22Rv1 (cell line): Measurements from ENCODE around the gene RPS3.

Experiments used
- H3K27ac ChIP-seq: fragments of 450-650 bp; 2 replicates; pipeline ENCODE4 v1.5.1; 2017
- ZFX ChIP-seq: fragments of 450-650 bp; IDR thresholded peaks from 2 replicates; pipeline ENCODE4 v1.6.1; 2017; ENCODE audit warnings: antibody characterized with exemption, borderline replicate concordance
- TF ChIP-seq, protein P1 (sequence below): fragments of 450-650 bp; IDR thresholded peaks from 2 replicates; pipeline ENCODE4 v1.5.1; 2017; ENCODE audit warnings: mild to moderate bottlenecking

RPS3 gene

GRCh38 chr11:75413864-75414263 is 14.5 kb downstream of the RPS3 start:
- H3K27ac ChIP-seq, result no peak overlapping the region
- TF ChIP-seq, protein P1, sequence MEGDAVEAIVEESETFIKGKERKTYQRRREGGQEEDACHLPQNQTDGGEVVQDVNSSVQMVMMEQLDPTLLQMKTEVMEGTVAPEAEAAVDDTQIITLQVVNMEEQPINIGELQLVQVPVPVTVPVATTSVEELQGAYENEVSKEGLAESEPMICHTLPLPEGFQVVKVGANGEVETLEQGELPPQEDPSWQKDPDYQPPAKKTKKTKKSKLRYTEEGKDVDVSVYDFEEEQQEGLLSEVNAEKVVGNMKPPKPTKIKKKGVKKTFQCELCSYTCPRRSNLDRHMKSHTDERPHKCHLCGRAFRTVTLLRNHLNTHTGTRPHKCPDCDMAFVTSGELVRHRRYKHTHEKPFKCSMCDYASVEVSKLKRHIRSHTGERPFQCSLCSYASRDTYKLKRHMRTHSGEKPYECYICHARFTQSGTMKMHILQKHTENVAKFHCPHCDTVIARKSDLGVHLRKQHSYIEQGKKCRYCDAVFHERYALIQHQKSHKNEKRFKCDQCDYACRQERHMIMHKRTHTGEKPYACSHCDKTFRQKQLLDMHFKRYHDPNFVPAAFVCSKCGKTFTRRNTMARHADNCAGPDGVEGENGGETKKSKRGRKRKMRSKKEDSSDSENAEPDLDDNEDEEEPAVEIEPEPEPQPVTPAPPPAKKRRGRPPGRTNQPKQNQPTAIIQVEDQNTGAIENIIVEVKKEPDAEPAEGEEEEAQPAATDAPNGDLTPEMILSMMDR, result no peak
- no peak for TF ChIP-seq ZFX

DNA sequence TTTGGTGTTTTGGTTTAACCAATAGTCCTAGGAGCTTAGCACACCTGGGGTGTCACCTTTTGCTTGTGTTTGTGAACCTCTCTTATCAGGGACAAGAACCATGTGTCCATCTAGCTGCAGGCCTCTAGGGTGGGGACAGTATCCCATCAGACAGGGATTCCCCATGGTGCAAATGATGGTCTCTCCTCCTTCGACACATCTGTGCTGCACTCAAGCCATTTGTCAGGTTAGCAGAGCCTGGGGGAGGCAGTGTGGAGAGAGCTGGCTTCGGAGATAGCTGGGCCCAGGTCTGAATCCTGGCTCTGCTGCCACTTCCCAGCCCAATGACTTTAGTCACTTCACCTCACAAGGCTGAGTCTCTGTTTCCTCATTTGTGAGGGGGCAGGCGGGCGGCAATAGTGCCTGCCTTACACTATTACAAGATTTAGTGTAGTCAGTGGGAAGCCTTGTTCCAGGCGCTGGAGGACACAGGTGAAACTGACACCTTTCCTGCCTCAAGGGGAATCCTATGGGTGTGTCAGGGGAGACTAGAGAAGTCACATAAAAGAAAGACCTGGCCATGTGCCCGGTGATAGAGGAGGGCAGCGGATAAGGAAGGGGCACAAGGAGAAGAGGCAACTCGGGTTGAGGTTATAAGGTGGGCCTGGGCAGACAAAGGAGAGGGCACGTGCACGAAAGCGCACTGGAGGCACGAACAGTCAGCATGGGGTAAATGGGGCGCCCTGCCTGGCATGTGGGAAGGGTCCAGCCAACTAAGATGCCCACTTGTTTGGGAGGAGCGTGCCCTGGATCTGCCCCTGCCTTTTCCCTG is 21.1 kb downstream of the RPS3 start:
- H3K27ac ChIP-seq, result no peak overlapping the region
- TF ChIP-seq ZFX, result no peak
- TF ChIP-seq, protein P1, result no peak

- peak overlapping the region; percentile 57 for H3K27ac ChIP-seq
- TF ChIP-seq, protein P1, result no peak
- TF ChIP-seq ZFX, result no peak
Measured at GRCh38 chr11:75421035-75421602, 21.8 kb downstream of the RPS3 start.

- peak overlapping the region; percentile 57 for H3K27ac ChIP-seq
- TF ChIP-seq, protein P1, result no peak
- TF ChIP-seq ZFX, result no peak
Measured at GRCh38 chr11:75421902-75422247, 22.6 kb downstream of the RPS3 start.

DNA sequence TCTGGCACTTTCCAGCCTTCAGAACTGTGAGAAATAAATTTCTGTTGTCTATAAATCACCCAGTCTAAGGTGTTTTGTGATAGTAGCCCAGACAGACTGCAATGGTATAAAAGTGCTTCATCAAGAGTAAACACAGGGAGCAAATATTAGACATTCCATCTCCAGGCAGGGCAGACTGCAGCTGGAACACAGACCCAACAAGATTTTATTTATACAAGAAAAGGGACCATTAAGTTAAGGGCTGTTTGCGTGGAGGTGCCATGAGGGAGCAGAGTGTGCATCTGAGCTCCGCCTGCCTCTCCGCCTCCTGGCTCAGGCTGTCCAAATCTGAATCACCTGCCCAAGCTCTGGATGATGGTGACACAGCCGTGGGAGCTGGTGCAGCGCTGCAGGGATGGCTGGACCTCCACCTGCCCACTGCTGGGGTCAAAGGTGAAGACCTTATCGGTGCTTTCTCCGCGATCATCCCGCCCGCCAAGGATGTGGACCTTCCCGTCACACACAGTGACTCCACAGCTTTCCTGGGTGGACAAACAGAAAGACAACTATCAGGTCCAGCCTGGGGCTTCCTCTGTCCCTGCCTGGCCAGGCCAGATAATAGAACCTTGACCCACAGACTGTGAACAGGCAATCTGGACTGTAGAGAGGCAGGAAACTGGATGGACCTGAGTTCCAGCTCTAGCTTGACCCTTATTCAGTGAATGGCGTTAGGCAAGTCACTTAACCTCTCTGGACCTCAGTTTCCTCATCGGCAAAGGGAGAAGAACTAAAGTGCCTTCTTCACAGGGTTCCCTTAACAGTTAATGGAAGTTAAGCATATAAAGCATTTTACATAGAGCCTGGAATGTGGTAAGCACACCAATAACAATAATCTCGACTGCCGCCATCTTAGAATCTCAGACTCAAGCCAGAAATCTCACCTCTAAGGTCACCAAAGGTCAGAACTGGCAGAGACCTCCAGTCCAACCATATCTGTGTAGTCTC is 23.2 kb downstream of the RPS3 start:
- H3K27ac ChIP-seq, result peak overlapping the region; percentile 57

GRCh38 chr11:75423721-75424120 is 24.4 kb downstream of the RPS3 start:
- H3K27ac ChIP-seq, result no peak overlapping the region
- TF ChIP-seq, protein P1, result no peak
- no peak for TF ChIP-seq ZFX

More for the DNA sequence above, 23.2 kb downstream of the RPS3 start:
- TF ChIP-seq, protein P1, result no peak
- TF ChIP-seq ZFX, result no peak
